ENCODE data around the gene IMPDH2.

IMPDH2 gene

GRCh38 chr3:49030321-49030720 is 1.1 kb upstream of the IMPDH2 start:
- Histone ChIP-seq H3K27me3 (ENCODE audit: control insufficient read depth, insufficient read depth, low read length, poor library complexity, severe bottlenecking) (no peaks in the 10 kb centered on the region), H3K9me3 (ENCODE audit: control insufficient read depth, low read length) (no peaks in the 10 kb centered on the region), H3K36me3 (ENCODE audit: control insufficient read depth, insufficient read depth, low read length) (peaks cover 49% of the 10 kb centered on the region), H3K4me1 (ENCODE audit: control insufficient read depth, insufficient read depth, low read length) (peaks cover 9% of the 10 kb centered on the region), H3K27ac (ENCODE audit: insufficient read depth, low read depth, low read length, poor library complexity, severe bottlenecking) (no peak overlapping the region), H3K4me3 (ENCODE audit: insufficient read depth, low read depth, low read length) (no peak overlapping the region)
- 93 to 98% methylated on average over 6 of the region's 6 CpGs for WGBS, 2 experiments

GRCh38 chr3:49029563-49029884 is 326 bp upstream of the IMPDH2 start:
- Histone ChIP-seq H3K27ac (ENCODE audit: insufficient read depth, low read depth, low read length, poor library complexity, severe bottlenecking) (peak overlapping the region; percentile 36), H3K27me3 (ENCODE audit: control insufficient read depth, insufficient read depth, low read length, poor library complexity, severe bottlenecking) (no peaks in the 10 kb centered on the region), H3K36me3 (ENCODE audit: control insufficient read depth, insufficient read depth, low read length) (peaks cover 56% of the 10 kb centered on the region), H3K9me3 (ENCODE audit: control insufficient read depth, low read length) (no peaks in the 10 kb centered on the region), H3K4me3 (ENCODE audit: insufficient read depth, low read depth, low read length) (no peak overlapping the region), H3K4me1 (ENCODE audit: control insufficient read depth, insufficient read depth, low read length) (peaks cover 9% of the 10 kb centered on the region)
- 14 to 33% methylated on average over 6 to 7 of the region's 7 CpGs for WGBS, 2 experiments

- Histone ChIP-seq H3K4me3 (ENCODE audit: insufficient read depth, low read depth, low read length) (peak overlapping the region; percentile 70), H3K27me3 (ENCODE audit: control insufficient read depth, insufficient read depth, low read length, poor library complexity, severe bottlenecking) (no peaks in the 10 kb centered on the region), H3K9me3 (ENCODE audit: control insufficient read depth, low read length) (no peaks in the 10 kb centered on the region), H3K27ac (ENCODE audit: insufficient read depth, low read depth, low read length, poor library complexity, severe bottlenecking) (no peak overlapping the region), H3K36me3 (ENCODE audit: control insufficient read depth, insufficient read depth, low read length) (peaks cover 62% of the 10 kb centered on the region), H3K4me1 (ENCODE audit: control insufficient read depth, insufficient read depth, low read length) (peaks cover 11% of the 10 kb centered on the region)
- 80 to 94% methylated on average over 4 of the region's 4 CpGs for WGBS, 2 experiments
These were observed 913 bp downstream of the IMPDH2 start for GRCh38 chr3:49028298-49028672.

GRCh38 chr3:49027634-49028033 is 1.6 kb downstream of the IMPDH2 start:
- no peak overlapping the region for H3K4me3 ChIP-seq (ENCODE audit: insufficient read depth, low read depth, low read length)
- H3K4me1 ChIP-seq (ENCODE audit: control insufficient read depth, insufficient read depth, low read length), result peaks cover 18% of the 10 kb centered on the region
- H3K27me3 ChIP-seq (ENCODE audit: control insufficient read depth, insufficient read depth, low read length, poor library complexity, severe bottlenecking), result no peaks in the 10 kb centered on the region
- peaks cover 55% of the 10 kb centered on the region for H3K36me3 ChIP-seq (ENCODE audit: control insufficient read depth, insufficient read depth, low read length)
- 95% methylated on average over 9 of the region's 9 CpGs for WGBS, 2 experiments
- H3K9me3 ChIP-seq (ENCODE audit: control insufficient read depth, low read length), result no peaks in the 10 kb centered on the region
- H3K27ac ChIP-seq (ENCODE audit: insufficient read depth, low read depth, low read length, poor library complexity, severe bottlenecking), result no peak overlapping the region

GRCh38 chr3:49026536-49026935 is 2.7 kb downstream of the IMPDH2 start:
- WGBS, 2 experiments, result 92 to 94% methylated on average over 3 of the region's 3 CpGs
- Histone ChIP-seq H3K27ac (ENCODE audit: insufficient read depth, low read depth, low read length, poor library complexity, severe bottlenecking) (no peak overlapping the region), H3K4me1 (ENCODE audit: control insufficient read depth, insufficient read depth, low read length) (peaks cover 18% of the 10 kb centered on the region), H3K4me3 (ENCODE audit: insufficient read depth, low read depth, low read length) (no peak overlapping the region), H3K36me3 (ENCODE audit: control insufficient read depth, insufficient read depth, low read length) (peaks cover 44% of the 10 kb centered on the region), H3K9me3 (ENCODE audit: control insufficient read depth, low read length) (no peaks in the 10 kb centered on the region), H3K27me3 (ENCODE audit: control insufficient read depth, insufficient read depth, low read length, poor library complexity, severe bottlenecking) (no peaks in the 10 kb centered on the region)

GRCh38 chr3:49025793-49026520 is 3.2 kb downstream of the IMPDH2 start:
- no peak overlapping the region for H3K27ac ChIP-seq (ENCODE audit: insufficient read depth, low read depth, low read length, poor library complexity, severe bottlenecking)
- H3K9me3 ChIP-seq (ENCODE audit: control insufficient read depth, low read length), result no peaks in the 10 kb centered on the region
- H3K27me3 ChIP-seq (ENCODE audit: control insufficient read depth, insufficient read depth, low read length, poor library complexity, severe bottlenecking), result no peaks in the 10 kb centered on the region
- no peak overlapping the region for H3K4me3 ChIP-seq (ENCODE audit: insufficient read depth, low read depth, low read length)
- peaks cover 18% of the 10 kb centered on the region for H3K4me1 ChIP-seq (ENCODE audit: control insufficient read depth, insufficient read depth, low read length)
- H3K36me3 ChIP-seq (ENCODE audit: control insufficient read depth, insufficient read depth, low read length), result peaks cover 39% of the 10 kb centered on the region
- WGBS, 2 experiments, result 97 to 99% methylated on average over 8 of the region's 8 CpGs

GRCh38 chr3:49025005-49025792 is 4.0 kb downstream of the IMPDH2 start:
- Histone ChIP-seq H3K36me3 (ENCODE audit: control insufficient read depth, insufficient read depth, low read length) (peaks cover 32% of the 10 kb centered on the region), H3K9me3 (ENCODE audit: control insufficient read depth, low read length) (no peaks in the 10 kb centered on the region), H3K4me1 (ENCODE audit: control insufficient read depth, insufficient read depth, low read length) (peaks cover 18% of the 10 kb centered on the region), H3K4me3 (ENCODE audit: insufficient read depth, low read depth, low read length) (no peak overlapping the region), H3K27ac (ENCODE audit: insufficient read depth, low read depth, low read length, poor library complexity, severe bottlenecking) (no peak overlapping the region), H3K27me3 (ENCODE audit: control insufficient read depth, insufficient read depth, low read length, poor library complexity, severe bottlenecking) (no peaks in the 10 kb centered on the region)
- WGBS, 2 experiments, result 96% methylated on average over 13 of the region's 13 CpGs

- H3K4me3 ChIP-seq (ENCODE audit: insufficient read depth, low read depth, low read length), result no peak overlapping the region
- 93 to 94% methylated on average over 5 of the region's 5 CpGs for WGBS, 2 experiments
- H3K36me3 ChIP-seq (ENCODE audit: control insufficient read depth, insufficient read depth, low read length), result peaks cover 32% of the 10 kb centered on the region
- H3K9me3 ChIP-seq (ENCODE audit: control insufficient read depth, low read length), result no peaks in the 10 kb centered on the region
- peaks cover 22% of the 10 kb centered on the region for H3K4me1 ChIP-seq (ENCODE audit: control insufficient read depth, insufficient read depth, low read length)
- H3K27me3 ChIP-seq (ENCODE audit: control insufficient read depth, insufficient read depth, low read length, poor library complexity, severe bottlenecking), result no peaks in the 10 kb centered on the region
- H3K27ac ChIP-seq (ENCODE audit: insufficient read depth, low read depth, low read length, poor library complexity, severe bottlenecking), result no peak overlapping the region
These were observed 4.7 kb downstream of the IMPDH2 start for GRCh38 chr3:49024449-49024848.

- Histone ChIP-seq H3K4me3 (ENCODE audit: insufficient read depth, low read depth, low read length) (no peak overlapping the region), H3K4me1 (ENCODE audit: control insufficient read depth, insufficient read depth, low read length) (peaks cover 21% of the 10 kb centered on the region), H3K9me3 (ENCODE audit: control insufficient read depth, low read length) (no peaks in the 10 kb centered on the region), H3K27me3 (ENCODE audit: control insufficient read depth, insufficient read depth, low read length, poor library complexity, severe bottlenecking) (no peaks in the 10 kb centered on the region), H3K27ac (ENCODE audit: insufficient read depth, low read depth, low read length, poor library complexity, severe bottlenecking) (no peak overlapping the region), H3K36me3 (ENCODE audit: control insufficient read depth, insufficient read depth, low read length) (peaks cover 32% of the 10 kb centered on the region)
- WGBS, 2 experiments, result 90 to 92% methylated on average over 4 of the region's 4 CpGs
These were observed 5.4 kb downstream of the IMPDH2 start for GRCh38 chr3:49023775-49024174.

- Histone ChIP-seq H3K4me1 (ENCODE audit: control insufficient read depth, insufficient read depth, low read length) (peaks cover 14% of the 10 kb centered on the region), H3K27ac (ENCODE audit: insufficient read depth, low read depth, low read length, poor library complexity, severe bottlenecking) (peak overlapping the region; percentile 97), H3K4me3 (ENCODE audit: insufficient read depth, low read depth, low read length) (peak overlapping the region; percentile 97), H3K9me3 (ENCODE audit: control insufficient read depth, low read length) (no peaks in the 10 kb centered on the region), H3K36me3 (ENCODE audit: control insufficient read depth, insufficient read depth, low read length) (peaks cover 32% of the 10 kb centered on the region), H3K27me3 (ENCODE audit: control insufficient read depth, insufficient read depth, low read length, poor library complexity, severe bottlenecking) (no peaks in the 10 kb centered on the region)
- WGBS, 2 experiments, result 31 to 37% methylated on average over 12 of the region's 12 CpGs
These were observed 6.5 kb downstream of the IMPDH2 start for GRCh38 chr3:49022688-49023171.

Data from ectodermal cell (in vitro differentiated cells).